NOMO-1 treated with dmso at 0.1 percent for 144 hours (cell line): ENCODE results near the gene SDC1.

Experiments
- DNase-seq: peaks from one replicate; lab custom pipeline; 2025; ENCODE audit not compliant: unreplicated experiment; lab: John Stamatoyannopoulos, UW

The SDC1 gene

GRCh38 chr2:20186078-20186854 lies 38.7 kb downstream of the SDC1 start:
- DNase-seq = peak; percentile 96

DNA sequence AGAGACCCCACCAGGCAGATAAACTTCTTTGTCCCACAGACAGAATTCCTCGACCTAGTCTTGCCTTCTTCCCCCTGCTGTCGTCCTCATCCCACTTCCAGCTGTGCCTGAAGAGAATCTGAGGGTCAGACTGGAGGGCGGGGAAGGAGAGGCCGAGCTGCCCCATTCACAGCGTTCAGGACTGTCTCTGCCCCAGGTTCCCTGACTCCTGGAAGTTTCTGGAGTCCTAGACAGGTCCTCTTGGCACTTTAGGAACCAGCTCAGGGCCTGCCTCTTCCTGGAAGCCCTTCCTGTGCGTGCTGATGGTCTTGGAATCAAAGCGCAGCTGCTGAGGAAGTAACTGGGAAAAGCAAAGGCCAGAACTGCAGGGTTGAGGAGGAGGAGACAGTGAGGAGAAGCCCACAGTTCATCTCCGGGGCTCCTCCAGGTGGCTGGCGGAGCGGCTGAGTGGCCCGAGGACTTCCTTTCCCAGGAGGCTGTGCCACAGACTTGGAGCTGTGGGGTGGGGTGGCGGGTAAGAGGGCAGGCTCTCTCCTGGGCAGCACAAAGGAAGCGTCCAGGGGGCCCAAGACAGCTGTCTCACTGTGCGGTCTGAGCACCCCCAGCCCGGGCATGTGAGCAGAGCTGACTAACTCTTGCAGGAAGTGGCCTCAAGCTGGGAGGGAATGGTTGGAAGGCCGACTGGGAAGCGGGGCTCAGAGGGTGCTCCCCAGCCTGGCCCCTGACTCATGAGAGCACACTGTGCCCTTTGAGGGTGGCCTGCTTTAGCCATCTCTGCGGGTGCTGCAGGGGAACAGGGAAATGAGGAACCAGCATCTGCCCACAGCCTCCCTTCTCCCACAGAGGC lies 39.5 kb downstream of the SDC1 start:
- DNase-seq = no peak

DNA sequence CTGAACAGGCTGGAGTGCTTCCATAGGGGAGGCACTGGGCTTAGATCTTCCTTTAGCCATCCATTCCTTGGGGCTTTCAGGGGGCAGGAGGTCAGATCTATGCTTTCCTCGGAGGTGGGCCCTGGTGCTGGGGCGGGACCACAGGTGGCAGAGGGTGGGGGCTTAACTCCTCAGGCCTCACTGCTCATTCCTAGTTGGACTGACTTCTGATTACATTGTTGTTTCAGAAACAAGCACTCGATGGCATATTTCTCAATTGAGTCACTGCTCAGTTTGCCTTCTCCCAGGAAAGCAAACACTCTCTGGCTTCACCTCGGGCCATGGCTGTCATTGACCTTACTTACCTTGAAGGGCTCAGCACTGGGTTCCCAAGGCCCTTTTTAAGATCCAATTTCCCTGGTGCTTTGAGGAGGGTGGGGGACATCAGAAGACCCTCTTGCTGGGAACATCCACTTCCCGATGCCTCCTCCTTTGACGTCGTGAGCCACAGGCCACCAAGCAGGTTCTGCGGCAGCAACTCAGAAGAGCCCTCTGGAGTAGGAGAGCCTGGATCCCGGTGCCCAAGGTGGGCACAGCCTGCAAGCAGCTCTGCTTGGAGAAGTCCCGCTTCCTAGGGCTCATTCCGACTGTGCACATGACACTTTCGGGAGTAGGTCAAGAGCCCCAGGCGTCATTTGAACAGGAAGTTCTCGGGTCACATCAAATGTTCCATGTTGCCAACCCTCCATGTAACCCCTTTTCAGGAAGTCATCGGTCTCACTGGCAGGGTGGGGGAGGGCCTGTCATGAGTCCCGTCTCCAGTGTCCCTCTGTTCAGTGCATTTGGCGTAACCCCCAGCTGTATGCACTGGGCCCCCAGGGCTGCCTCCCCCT lies 40.6 kb downstream of the SDC1 start:
- no peak for DNase-seq

- DNase-seq = no peak
Measured at GRCh38 chr2:20183373-20183772, 41.6 kb downstream of the SDC1 start.

DNA sequence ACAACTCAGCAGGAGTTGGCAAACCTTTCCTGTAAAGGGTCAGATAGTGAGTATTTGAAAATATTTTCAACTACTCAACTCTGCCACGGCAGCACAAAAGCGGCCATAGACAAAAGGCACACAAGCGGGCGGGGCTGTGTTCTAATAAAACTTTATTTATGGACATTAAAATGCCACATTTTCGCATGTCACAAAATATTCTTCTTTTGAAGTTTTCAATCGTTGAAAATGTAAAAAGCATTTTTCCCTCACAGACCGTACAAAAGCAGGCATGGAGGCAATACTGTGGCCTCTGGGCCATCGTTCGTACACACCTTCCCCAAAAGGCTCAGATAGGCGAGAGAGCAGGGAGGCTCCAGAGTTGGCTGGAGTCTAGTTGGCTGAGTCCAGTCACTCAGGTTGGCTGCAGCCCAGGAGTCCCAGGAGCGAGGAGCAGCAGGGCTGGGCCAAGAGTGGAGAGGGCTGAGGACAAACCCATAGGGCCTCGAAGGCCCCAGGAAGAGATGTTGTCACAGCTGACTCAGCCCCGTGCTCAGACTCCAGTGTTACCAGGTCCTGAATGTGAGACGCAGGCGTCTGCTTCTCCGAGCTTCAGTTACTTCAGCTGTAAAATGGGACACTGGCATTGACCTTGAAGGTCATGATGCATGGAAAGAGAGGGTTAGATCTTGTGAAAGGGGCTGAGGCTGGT lies 42.5 kb downstream of the SDC1 start:
- DNase-seq = no peak

- no peak for DNase-seq
Measured at GRCh38 chr2:20181761-20182160, 43.2 kb downstream of the SDC1 start.

DNA sequence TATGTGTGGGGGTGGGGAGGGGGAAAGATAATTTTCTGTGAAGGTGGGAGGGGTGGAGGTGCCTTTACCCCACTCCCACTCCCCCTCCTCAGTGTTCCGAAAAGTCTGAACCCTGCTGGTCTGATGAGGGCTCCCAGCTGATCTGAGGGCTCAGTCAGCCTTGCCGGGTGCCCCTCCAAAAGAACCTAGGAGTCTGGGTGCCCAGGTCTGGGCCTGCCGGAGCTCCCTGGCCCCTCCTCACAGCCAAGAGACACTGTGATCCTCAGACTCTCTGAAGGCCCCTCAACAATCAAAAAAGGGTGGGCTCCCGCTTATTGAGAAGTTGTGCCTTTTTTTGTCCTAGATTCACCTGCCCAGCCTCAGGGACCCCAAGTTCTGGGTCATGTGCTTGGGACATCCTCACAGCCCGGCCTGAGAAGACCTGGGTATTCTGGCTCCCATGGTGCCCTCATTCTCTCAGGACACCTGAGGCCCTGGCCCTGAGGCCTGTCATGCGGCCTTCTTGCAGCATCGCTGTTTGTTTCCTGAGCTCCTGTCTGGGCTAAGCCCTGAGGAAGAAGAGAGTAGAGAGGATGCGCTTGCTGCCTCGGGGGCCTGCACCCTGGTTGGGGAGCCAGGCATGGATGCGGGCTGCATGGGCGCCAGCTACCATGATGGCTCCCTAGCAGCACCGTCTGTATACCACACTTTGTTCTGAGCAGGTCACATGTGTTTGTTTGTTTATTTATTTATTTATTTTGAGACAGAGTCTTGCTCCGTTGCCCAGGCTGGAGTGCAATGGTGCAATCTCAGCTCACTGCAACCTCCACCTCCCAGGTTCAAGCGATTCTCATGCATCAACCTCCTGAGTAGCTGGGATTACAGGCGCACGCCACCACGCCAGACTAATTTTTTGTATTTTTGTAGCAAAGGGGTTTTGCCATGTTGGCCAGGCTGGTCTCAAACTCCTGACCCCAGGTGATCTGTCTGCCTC lies 44.0 kb downstream of the SDC1 start:
- DNase-seq = no peak

- no peak for DNase-seq
Measured at GRCh38 chr2:20179755-20180594, 45.0 kb downstream of the SDC1 start.

DNA sequence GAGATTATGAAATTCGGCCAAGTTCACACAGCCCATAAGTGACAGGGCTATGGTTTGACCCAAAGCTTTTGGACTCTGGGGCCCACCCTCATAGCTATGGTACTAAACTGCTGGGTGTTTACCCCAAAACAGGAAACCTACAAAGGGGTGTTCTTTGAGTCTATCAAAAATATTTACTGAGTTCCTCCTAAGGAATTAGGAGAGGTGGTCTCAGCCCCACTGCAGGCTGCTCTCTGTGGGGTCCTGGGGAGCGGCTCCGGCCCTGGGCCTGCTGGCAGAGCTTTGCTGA lies 45.5 kb downstream of the SDC1 start:
- no peak for DNase-seq

GRCh38 chr2:20178666-20179465 lies 46.1 kb downstream of the SDC1 start:
- DNase-seq = no peak

- no peak for DNase-seq
Measured at GRCh38 chr2:20178249-20178607, 46.7 kb downstream of the SDC1 start.

DNA sequence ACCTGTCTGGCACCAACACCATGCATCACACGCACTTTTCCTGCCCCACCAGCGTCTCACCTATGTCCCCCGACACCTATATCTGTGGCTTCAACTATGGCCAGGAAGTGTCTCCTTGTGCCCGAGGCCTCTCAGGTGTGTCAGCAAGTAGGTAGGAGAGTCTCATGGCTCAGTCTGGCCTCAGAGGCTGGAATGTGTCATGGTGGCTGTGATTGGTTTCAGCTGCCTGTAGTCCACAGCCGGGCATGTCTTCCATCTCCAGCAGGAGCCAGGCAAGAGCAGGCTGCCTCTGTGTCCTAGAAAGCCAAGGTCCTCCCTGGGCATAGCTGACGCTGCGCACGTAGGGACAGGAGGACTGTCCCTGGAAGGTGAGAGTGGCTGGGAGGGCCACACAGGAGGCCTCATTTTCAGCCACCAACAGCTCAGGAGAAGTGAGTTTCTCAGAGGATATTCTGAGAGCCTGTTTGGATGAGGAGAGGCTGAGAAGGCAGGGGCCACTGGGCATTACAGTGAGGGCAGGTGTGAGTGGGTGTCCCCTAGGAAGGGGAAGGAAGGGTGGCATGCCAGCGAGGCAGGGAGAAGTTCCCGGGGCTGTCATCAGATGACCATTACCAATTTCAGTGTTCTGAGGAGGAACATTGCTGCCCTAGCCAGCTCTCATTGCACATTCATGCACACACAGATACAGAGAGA lies 47.2 kb downstream of the SDC1 start:
- DNase-seq = no peak

GRCh38 chr2:20176760-20177159 lies 48.2 kb downstream of the SDC1 start:
- DNase-seq = no peak

GRCh38 chr2:20175931-20176330 lies 49.0 kb downstream of the SDC1 start:
- no peak for DNase-seq

DNA sequence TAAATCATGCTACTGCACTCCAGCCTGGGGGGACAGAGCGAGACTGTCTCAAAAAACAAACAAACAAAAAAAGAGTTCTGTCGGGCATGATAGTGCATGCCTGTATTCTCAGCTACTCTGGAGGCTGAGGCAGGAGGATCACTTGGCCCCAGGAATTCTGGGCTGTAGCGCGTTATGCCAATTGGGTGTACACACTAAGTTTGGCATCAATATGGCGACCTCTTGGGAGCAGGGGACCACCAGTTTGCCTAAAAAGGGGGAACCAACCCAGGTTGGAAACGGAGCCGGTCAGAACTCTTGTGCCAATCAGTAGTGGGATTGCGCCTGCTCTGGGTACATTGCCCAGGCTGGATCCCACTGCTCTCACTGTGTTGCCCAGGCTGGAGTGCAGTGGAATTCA lies 49.7 kb downstream of the SDC1 start:
- no peak for DNase-seq

DNA sequence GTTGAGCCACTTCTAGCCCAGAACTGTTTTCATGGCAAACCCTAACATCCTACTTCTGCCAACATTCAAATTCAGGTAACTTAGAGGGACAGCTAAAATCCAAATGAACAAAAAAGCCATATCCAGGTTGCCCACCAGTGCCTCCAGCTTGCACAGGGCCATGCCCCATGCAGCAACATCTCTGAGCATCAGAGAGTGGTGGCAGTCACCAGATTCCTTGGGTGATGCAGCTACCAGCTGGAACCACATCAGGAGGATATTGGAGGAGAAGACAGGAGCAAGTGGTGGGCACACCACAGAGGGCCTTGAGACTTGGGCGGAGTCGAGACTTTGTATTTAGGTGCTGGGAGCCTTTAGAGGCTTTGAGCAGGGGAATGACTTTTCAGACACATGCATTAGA lies 50.5 kb downstream of the SDC1 start:
- no peak for DNase-seq

GRCh38 chr2:20173496-20174402 lies 51.2 kb downstream of the SDC1 start:
- DNase-seq = no peak
